DND-41 (cell line): Measurements from ENCODE around the gene TMEM117.

ENCODE experiments used
- ATAC-seq: fragments of 200-7000 bp; cut with Tn5 transposase; 3 replicates; pipeline ENCODE4 v1.9.1; 2021; ENCODE audit warnings: low read depth; ENCODE audit not compliant: insufficient read depth
- DNase-seq: peaks from one replicate; pipeline ENCODE4 v3.0.0-alpha.2; 2020
- H2AFZ ChIP-seq: 2 replicates; pipeline ENCODE4 v1.6.0; 2012; ENCODE audit warnings: low read depth, low read length
- H3K27ac ChIP-seq: 2 replicates; pipeline ENCODE4 v1.5.1; 2012; ENCODE audit warnings: low read length, inconsistent platforms
- H3K27me3 ChIP-seq: fragments of 200-600 bp; sonication (generic); 2 replicates; pipeline ENCODE4 v1.6.0; 2012; ENCODE audit warnings: low read length, mild to moderate bottlenecking, inconsistent platforms; ENCODE audit not compliant: insufficient read depth, poor library complexity
- H3K36me3 ChIP-seq: 2 replicates; pipeline ENCODE4 v1.5.1; 2012; ENCODE audit warnings: low read length, inconsistent platforms; ENCODE audit not compliant: insufficient read depth
- H3K4me1 ChIP-seq: 2 replicates; pipeline ENCODE4 v1.5.1; 2012; ENCODE audit warnings: mild to moderate bottlenecking, low read length; ENCODE audit not compliant: insufficient read depth
- H3K4me2 ChIP-seq: 2 replicates; pipeline ENCODE4 v1.6.0; 2012; ENCODE audit warnings: mild to moderate bottlenecking, moderate library complexity, low read length, inconsistent platforms; ENCODE audit not compliant: insufficient read depth
- H3K4me3 ChIP-seq, 2 experiments: fragments of 200-600 bp in 1 of 2; shearing (Covaris generic) in 1 of 2; 2 replicates each; pipeline ENCODE4 v1.5.1; 2012 to 2016; ENCODE audit warnings: inconsistent platforms in 2 of 2, low read length in 2 of 2, mild to moderate bottlenecking in 2 of 2, low read depth in 1 of 2, moderate library complexity in 1 of 2
- H3K79me2 ChIP-seq: 2 replicates; pipeline ENCODE4 v1.6.0; 2012; ENCODE audit warnings: low read length, inconsistent platforms; ENCODE audit not compliant: insufficient read depth
- H3K9ac ChIP-seq: 2 replicates; pipeline ENCODE4 v1.6.0; 2012; ENCODE audit warnings: low read depth, mild to moderate bottlenecking, inconsistent platforms, low read length, moderate library complexity
- H3K9me3 ChIP-seq: 2 replicates; pipeline ENCODE4 v1.5.1; 2012; ENCODE audit warnings: low read length, moderate library complexity, mild to moderate bottlenecking, inconsistent platforms; ENCODE audit not compliant: insufficient read depth, severe bottlenecking
- H4K20me1 ChIP-seq: 2 replicates; pipeline ENCODE4 v1.6.0; 2012; ENCODE audit warnings: low read length; ENCODE audit not compliant: insufficient read depth
- EZH2 ChIP-seq: IDR thresholded peaks from 3 replicates; pipeline ENCODE4 v1.6.1; 2012; ENCODE audit warnings: borderline replicate concordance, low read depth, mild to moderate bottlenecking, moderate library complexity, low read length, inconsistent platforms; ENCODE audit not compliant: severe bottlenecking
- TF ChIP-seq, protein P1 (sequence below): IDR thresholded peaks from 2 replicates; pipeline ENCODE4 v1.5.1; 2012; ENCODE audit warnings: borderline replicate concordance, low read length, moderate library complexity, mild to moderate bottlenecking; ENCODE audit not compliant: poor library complexity, severe bottlenecking; ENCODE audit errors: extremely low read depth

Gene TMEM117

DNA sequence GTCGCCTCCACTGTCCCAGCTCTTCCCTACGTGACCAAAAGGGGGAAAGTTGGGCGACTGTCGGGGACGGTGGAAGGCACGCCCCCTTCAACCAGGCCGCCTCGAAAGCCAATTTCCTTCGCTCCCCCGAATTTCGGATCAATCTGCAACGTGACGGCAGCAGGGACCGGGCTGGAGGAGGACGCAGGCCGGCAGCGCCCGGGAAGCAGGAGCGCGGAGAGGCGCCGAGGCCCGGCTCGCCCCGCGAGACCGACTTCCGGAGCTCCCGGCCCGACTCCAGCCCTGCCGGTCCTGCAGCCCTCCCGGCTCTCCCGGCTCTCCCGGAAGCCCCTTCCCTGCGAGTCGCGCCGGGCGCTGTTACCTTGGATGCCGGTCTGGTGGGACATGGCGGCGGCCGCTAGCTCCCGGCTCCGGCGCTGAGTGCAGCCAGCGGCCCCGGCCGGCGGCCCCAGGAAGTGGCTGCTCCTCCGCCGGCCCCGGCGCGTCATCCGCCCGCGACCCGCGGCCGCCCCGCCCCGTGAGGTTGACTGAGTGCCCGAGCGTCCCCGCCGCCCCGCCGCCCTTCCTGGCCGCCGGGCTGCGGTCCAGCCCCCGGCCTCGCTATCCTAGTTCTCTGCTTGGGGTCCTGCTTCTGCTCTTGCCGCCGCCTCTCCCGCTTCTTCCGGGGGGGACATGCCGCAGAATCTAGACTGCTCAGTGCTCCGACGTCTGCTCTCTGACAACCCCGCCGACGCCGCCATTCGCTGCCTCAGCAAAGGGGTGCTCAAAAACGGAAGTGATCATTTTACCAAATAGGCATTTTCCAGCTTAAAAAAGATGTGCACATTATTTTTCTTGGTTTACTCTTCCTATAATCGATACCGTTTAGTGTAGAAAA lies 29.8 kb upstream of the TMEM117 start, which contains the start of gene TWF1:
TSS of gene TWF1 (minus strand) at position 458 of the 877 bp plus-strand sequence. CDS start at position 386, 72 bp downstream.
- TF ChIP-seq, protein P1, sequence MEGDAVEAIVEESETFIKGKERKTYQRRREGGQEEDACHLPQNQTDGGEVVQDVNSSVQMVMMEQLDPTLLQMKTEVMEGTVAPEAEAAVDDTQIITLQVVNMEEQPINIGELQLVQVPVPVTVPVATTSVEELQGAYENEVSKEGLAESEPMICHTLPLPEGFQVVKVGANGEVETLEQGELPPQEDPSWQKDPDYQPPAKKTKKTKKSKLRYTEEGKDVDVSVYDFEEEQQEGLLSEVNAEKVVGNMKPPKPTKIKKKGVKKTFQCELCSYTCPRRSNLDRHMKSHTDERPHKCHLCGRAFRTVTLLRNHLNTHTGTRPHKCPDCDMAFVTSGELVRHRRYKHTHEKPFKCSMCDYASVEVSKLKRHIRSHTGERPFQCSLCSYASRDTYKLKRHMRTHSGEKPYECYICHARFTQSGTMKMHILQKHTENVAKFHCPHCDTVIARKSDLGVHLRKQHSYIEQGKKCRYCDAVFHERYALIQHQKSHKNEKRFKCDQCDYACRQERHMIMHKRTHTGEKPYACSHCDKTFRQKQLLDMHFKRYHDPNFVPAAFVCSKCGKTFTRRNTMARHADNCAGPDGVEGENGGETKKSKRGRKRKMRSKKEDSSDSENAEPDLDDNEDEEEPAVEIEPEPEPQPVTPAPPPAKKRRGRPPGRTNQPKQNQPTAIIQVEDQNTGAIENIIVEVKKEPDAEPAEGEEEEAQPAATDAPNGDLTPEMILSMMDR = peak; percentile 27
- TF ChIP-seq EZH2 = no peak
- peaks cover 5% of the 10 kb centered on the region for H3K27me3 ChIP-seq
- H2AFZ ChIP-seq = peak within 1 kb of the TSS; percentile 88
- peaks cover 54% of the 10 kb centered on the region for H3K79me2 ChIP-seq
- peak within 1 kb of the TSS; percentile 89 for H3K4me2 ChIP-seq
- no peaks in the 10 kb centered on the region for H3K9me3 ChIP-seq
- H3K4me3 ChIP-seq = peak within 1 kb of the TSS; percentile 74 to 90
- peaks cover 28% of the 10 kb centered on the region for H3K36me3 ChIP-seq
- H3K4me1 ChIP-seq = peaks cover 37% of the 10 kb centered on the region
- peaks cover 11% of the 10 kb centered on the region; the same call in 1 of the 2 replicates for H4K20me1 ChIP-seq
- peak within 1 kb of the TSS; percentile 89 for H3K27ac ChIP-seq
- peak; percentile 91 for ATAC-seq
- peak; percentile 81 for DNase-seq
- H3K9ac ChIP-seq = peak within 1 kb of the TSS; percentile 98

DNA sequence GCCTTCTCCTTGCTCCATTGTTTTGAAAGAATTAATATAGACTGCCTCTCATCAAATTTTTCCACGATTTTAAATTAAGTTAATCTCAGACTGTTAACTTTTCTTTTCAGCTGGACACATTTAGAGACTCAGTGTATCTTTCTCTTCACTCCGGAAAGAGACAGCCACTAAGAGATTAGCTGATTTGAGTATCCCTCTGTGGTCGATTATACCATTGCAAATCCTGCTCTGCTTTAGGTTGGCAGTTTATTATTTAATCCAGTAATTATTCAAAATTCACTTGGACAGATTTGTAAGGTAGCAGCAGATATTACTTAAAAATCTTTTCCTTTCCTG lies 29.2 kb upstream of the TMEM117 start:
- H3K27ac ChIP-seq = peak overlapping the region; percentile 89
- peaks cover 11% of the 10 kb centered on the region; the same call in 1 of the 2 replicates for H4K20me1 ChIP-seq
- H3K27me3 ChIP-seq = peaks cover 5% of the 10 kb centered on the region
- peaks cover 54% of the 10 kb centered on the region for H3K79me2 ChIP-seq
- peaks cover 37% of the 10 kb centered on the region for H3K4me1 ChIP-seq
- H3K4me2 ChIP-seq = peak overlapping the region; percentile 89
- DNase-seq (no peak), ATAC-seq (no peak)
- peak overlapping the region; percentile 88 for H2AFZ ChIP-seq
- peak overlapping the region; percentile 98 for H3K9ac ChIP-seq
- no peaks in the 10 kb centered on the region for H3K9me3 ChIP-seq
- peak overlapping the region; percentile 74 to 90 for H3K4me3 ChIP-seq
- peaks cover 22% of the 10 kb centered on the region for H3K36me3 ChIP-seq
- no peak for TF ChIP-seq EZH2

DNA sequence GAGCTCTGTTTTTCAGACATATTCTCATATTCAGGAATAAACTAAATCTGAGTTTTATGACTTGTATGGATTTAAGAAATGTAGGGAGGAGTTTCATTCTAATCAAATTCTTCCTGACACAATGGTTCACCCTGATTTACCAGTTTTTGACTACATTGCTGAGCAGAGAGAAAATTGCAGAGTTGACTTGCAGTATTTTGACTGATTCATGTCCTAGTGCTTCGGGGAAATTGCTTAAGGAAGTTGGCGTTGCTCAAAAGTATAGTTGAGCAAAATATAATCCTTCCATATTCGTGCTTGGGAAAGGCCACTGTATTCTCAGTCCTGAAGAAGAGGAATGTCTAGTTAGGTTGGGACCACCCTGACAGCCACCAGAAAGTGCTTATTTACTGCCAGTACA lies 28.5 kb upstream of the TMEM117 start:
- Histone ChIP-seq H3K36me3 (peaks cover 15% of the 10 kb centered on the region), H3K9ac (peak overlapping the region; percentile 98), H4K20me1 (peaks cover 11% of the 10 kb centered on the region; the same call in 1 of the 2 replicates), H2AFZ (peak overlapping the region; percentile 88), H3K27ac (peak overlapping the region; percentile 89; the same call in 1 of the 2 replicates), H3K79me2 (peaks cover 48% of the 10 kb centered on the region), H3K27me3 (peaks cover 5% of the 10 kb centered on the region), H3K4me2 (peak overlapping the region; percentile 89), H3K4me1 (peaks cover 37% of the 10 kb centered on the region), H3K9me3 (no peaks in the 10 kb centered on the region), H3K4me3 (peak overlapping the region in 1 of 2 experiments; percentile 74; a peak in 2 of 4 replicates)
- no peak for TF ChIP-seq EZH2
- TF ChIP-seq, protein P1 = no peak
- DNase-seq = no peak
- no peak for ATAC-seq

DNA sequence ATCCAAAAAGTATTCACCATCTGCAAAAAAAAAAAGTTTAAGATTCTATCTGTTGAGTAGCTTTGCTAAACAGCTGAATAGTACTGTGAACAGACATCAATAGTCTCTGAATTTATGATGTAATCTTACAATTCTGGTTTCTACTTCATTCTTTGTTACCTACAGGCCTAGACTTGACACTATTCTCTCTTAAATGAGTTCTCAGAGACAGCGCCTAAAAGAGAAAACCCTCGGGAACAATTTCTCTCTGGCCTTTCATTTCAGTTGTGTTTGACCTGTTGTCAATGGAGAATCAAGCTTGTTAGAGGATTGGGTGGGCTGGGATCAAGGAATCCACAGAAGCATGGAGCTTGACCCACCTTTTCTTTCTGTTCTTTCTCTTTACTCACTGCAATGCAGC lies 23.8 kb upstream of the TMEM117 start:
- H3K27ac ChIP-seq = no peak overlapping the region
- H3K36me3 ChIP-seq = no peaks in the 10 kb centered on the region
- peaks cover 5% of the 10 kb centered on the region for H3K27me3 ChIP-seq
- H3K4me3 ChIP-seq = no peak overlapping the region
- TF ChIP-seq EZH2 = no peak
- TF ChIP-seq, protein P1 = no peak
- no peaks in the 10 kb centered on the region for H4K20me1 ChIP-seq
- H3K79me2 ChIP-seq = peaks cover 1% of the 10 kb centered on the region
- H3K9ac ChIP-seq = no peak overlapping the region
- H3K4me2 ChIP-seq = no peak overlapping the region
- no peak overlapping the region for H2AFZ ChIP-seq
- ATAC-seq = no peak
- H3K9me3 ChIP-seq = no peaks in the 10 kb centered on the region
- no peak for DNase-seq
- H3K4me1 ChIP-seq = peaks cover 6% of the 10 kb centered on the region
